ENCODE results near the gene CX3CL1. TPM values are rescaled to one million over a fixed set of nuclear protein-coding genes. Genes with fewer than 3 reads are reported as not detected.

Gene CX3CL1
- total and polyA plus RNA-seq, 2 of the 4 experiments (the other 2 are of a cell fraction), result 0.18 to 0.77 TPM

GRCh38 chr16:57392694-57393093, 20.4 kb downstream of the CX3CL1 start:
- Histone ChIP-seq H3K27me3 (ENCODE audit: control insufficient read depth, insufficient read depth, low read length) (peaks cover 44% of the 10 kb centered on the region), H2BK20ac (ENCODE audit: low read depth, low read length) (no peak overlapping the region), H3K27ac (ENCODE audit: insufficient read depth, low read length) (no peak overlapping the region), H4K20me1 (ENCODE audit: insufficient read depth, low read length) (no peaks in the 10 kb centered on the region), H3K23ac (ENCODE audit: low read depth, low read length) (no peak overlapping the region), H4K8ac (ENCODE audit: low read depth in 2 of 2, low read length in 2 of 2) (no peak overlapping the region), H2AK9ac (replicated peaks; ENCODE audit: low read depth, low read length, poor library complexity) (no peak overlapping the region), H3K36me3 (ENCODE audit: control insufficient read depth, insufficient read depth, low read length) (no peaks in the 10 kb centered on the region), H4K5ac (ENCODE audit: low read depth, low read length) (no peak overlapping the region), H3K4me3 (ENCODE audit: insufficient read depth, low read depth, low read length) (no peak overlapping the region), H2BK15ac (ENCODE audit: low read depth, low read length) (no peak overlapping the region), H3K9me1 (ENCODE audit: insufficient read depth, low read length) (no peaks in the 10 kb centered on the region), H2AFZ (replicated peaks; ENCODE audit: low read length, poor library complexity) (peak overlapping the region; percentile 43), H3K18ac (ENCODE audit: low read depth, low read length) (no peak overlapping the region), H3K56ac (ENCODE audit: extremely low read depth, insufficient read depth, low read length) (no peak overlapping the region), H3K4ac (ENCODE audit: low read depth, low read length) (no peak overlapping the region), H3K4me2 (ENCODE audit: low read depth, low read length) (no peak overlapping the region), H3K9me3 (ENCODE audit: control insufficient read depth, insufficient read depth, low read length) (peaks cover 3% of the 10 kb centered on the region), H3K14ac (replicated peaks; ENCODE audit: low read depth, low read length) (no peak overlapping the region), H2BK120ac (ENCODE audit: low read depth, low read length) (no peak overlapping the region), H2AK5ac (ENCODE audit: low read depth, low read length) (no peak overlapping the region), H4K91ac (ENCODE audit: insufficient read depth, low read depth, low read length) (no peak overlapping the region), H3K79me1 (ENCODE audit: low read depth in 1 of 2, low read length in 2 of 2) (no peaks in the 10 kb centered on the region), H3K9ac (ENCODE audit: low read depth, low read length) (no peak overlapping the region), H2BK5ac (ENCODE audit: low read depth, low read length, poor library complexity, severe bottlenecking) (no peak overlapping the region), H3K4me1 (ENCODE audit: control insufficient read depth, insufficient read depth, low read length) (no peaks in the 10 kb centered on the region)
- BruUV-seq (replicated peaks), result no TSS peak
- in situ Hi-C loops (cut with MboI; ENCODE audit: low sequenced_read_pairs), result no loop called here
- TF ChIP-seq, protein P1, sequence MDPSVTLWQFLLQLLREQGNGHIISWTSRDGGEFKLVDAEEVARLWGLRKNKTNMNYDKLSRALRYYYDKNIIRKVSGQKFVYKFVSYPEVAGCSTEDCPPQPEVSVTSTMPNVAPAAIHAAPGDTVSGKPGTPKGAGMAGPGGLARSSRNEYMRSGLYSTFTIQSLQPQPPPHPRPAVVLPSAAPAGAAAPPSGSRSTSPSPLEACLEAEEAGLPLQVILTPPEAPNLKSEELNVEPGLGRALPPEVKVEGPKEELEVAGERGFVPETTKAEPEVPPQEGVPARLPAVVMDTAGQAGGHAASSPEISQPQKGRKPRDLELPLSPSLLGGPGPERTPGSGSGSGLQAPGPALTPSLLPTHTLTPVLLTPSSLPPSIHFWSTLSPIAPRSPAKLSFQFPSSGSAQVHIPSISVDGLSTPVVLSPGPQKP (IDR thresholded peaks at IDR 0.05; ENCODE audit: borderline replicate concordance, low read depth, low read length), result no peak
- TF ChIP-seq USF2 (IDR thresholded peaks at IDR 0.05; ENCODE audit: low read depth, low read length) (no peak), CEBPB (IDR thresholded peaks at IDR 0.05; ENCODE audit: low read depth, low read length) (no peak)
- no CpG with 5 or more reads among the region's 1 CpG for WGBS, 2 experiments (ENCODE audit: extremely low coverage in 2 of 2, insufficient read length in 1 of 2)
- ChIA-PET POLR2A (ENCODE audit: unreplicated experiment) (no interaction called here), CTCF (no interaction called here)
- intact Hi-C loops (cut with micrococcal nuclease), result no loop called here
- dilution Hi-C loops (cut with HindIII; ENCODE audit: low sequenced_read_pairs, unreplicated experiment), result no loop called here
- DNase-seq (no peak), ATAC-seq (ENCODE audit: low read depth) (no peak)
